Mesothelial cell of epicardium (in vitro differentiated cells): Measurements from ENCODE around the gene DMPK. TPM values are rescaled to one million over a fixed set of nuclear protein-coding genes. Genes with fewer than 3 reads are reported as not detected.

ENCODE experiments used
- DNase-seq, 2 experiments: peaks; one replicate each; pipeline ENCODE4 v3.0.0; 2021; ENCODE audit warnings: low spot score in 2 of 2; ENCODE audit not compliant: unreplicated experiment in 2 of 2
- H3K27ac Mint-ChIP-seq: 2 replicates; pipeline ENCODE4 v1.8.0; 2021; ENCODE audit warnings: mixed read lengths
- H3K27me3 Mint-ChIP-seq: 2 replicates; pipeline ENCODE4 v1.8.0; 2021; ENCODE audit warnings: low read depth, mixed read lengths
- H3K36me3 Mint-ChIP-seq: 2 replicates; pipeline ENCODE4 v1.8.0; 2021; ENCODE audit warnings: mixed read lengths
- H3K4me1 Mint-ChIP-seq: 2 replicates; pipeline ENCODE4 v1.8.0; 2021; ENCODE audit warnings: mixed read lengths
- H3K4me3 Mint-ChIP-seq: 2 replicates; pipeline ENCODE4 v1.8.0; 2021; ENCODE audit warnings: mild to moderate bottlenecking, moderate library complexity, mixed read lengths
- H3K9me3 Mint-ChIP-seq: 2 replicates; pipeline ENCODE4 v1.8.0; 2021; ENCODE audit warnings: mixed read lengths
- total RNA-seq: library from RNA; stranded (reverse); gene quantifications from 3 replicates; pipeline ENCODE4 v1.2.1, GENCODE V29; 2021
- TF ChIP-seq, protein P1 (sequence below): fragments of 200-600 bp; sonication (generic); IDR thresholded peaks from one replicate; pipeline ENCODE4 v1.5.0; 2021; ENCODE audit warnings: antibody characterized with exemption; ENCODE audit not compliant: unreplicated experiment

Gene DMPK
- total RNA-seq, 1 donor from 2014 or later: 130 TPM

DNA sequence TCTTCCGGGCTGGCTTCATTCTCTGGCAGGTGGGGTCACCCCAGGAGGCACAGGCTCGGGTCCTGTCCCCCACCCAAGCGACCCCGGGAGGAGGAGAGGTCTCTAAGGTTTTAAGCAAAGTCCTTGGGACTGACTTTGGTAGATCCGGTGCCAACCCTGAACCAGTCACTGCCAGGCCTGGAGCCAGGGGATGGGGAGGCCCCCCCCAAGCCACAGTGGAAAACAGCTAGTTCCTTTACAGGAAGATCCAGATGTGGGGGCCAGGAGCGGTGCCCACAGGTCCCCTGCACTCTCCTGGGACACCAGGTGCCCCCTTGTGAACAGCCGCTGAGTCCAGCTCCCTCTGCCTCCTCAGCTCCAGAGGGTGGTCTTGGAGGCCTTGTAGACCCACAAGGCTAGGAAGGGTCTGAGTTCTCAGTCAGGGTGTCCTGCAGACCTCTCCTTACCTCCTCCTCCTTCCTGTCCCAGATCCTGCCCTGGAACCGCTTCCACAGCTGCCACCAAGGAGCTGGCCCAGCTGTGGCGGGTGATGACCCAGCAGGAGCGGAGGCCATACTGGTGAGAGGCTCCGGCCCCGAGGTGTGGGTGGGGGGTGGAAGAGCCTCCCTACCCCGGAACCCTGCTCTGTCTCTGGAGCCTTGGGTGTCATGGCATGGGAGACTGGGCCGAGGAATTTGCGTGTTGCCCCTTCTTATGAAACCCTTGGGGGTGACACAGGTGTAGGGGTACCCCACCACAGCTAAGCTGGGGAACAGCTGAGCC is 19.2 kb downstream of the DMPK start:
- H3K9me3 Mint-ChIP-seq: no peaks in the 10 kb centered on the region
- peaks cover 2% of the 10 kb centered on the region for H3K36me3 Mint-ChIP-seq
- H3K27ac Mint-ChIP-seq: no peak overlapping the region
- TF ChIP-seq, protein P1, sequence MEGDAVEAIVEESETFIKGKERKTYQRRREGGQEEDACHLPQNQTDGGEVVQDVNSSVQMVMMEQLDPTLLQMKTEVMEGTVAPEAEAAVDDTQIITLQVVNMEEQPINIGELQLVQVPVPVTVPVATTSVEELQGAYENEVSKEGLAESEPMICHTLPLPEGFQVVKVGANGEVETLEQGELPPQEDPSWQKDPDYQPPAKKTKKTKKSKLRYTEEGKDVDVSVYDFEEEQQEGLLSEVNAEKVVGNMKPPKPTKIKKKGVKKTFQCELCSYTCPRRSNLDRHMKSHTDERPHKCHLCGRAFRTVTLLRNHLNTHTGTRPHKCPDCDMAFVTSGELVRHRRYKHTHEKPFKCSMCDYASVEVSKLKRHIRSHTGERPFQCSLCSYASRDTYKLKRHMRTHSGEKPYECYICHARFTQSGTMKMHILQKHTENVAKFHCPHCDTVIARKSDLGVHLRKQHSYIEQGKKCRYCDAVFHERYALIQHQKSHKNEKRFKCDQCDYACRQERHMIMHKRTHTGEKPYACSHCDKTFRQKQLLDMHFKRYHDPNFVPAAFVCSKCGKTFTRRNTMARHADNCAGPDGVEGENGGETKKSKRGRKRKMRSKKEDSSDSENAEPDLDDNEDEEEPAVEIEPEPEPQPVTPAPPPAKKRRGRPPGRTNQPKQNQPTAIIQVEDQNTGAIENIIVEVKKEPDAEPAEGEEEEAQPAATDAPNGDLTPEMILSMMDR: no peak
- no peak for DNase-seq
- H3K27me3 Mint-ChIP-seq: peaks cover 1% of the 10 kb centered on the region
- H3K4me1 Mint-ChIP-seq: peaks cover 25% of the 10 kb centered on the region
- no peak overlapping the region for H3K4me3 Mint-ChIP-seq

DNA sequence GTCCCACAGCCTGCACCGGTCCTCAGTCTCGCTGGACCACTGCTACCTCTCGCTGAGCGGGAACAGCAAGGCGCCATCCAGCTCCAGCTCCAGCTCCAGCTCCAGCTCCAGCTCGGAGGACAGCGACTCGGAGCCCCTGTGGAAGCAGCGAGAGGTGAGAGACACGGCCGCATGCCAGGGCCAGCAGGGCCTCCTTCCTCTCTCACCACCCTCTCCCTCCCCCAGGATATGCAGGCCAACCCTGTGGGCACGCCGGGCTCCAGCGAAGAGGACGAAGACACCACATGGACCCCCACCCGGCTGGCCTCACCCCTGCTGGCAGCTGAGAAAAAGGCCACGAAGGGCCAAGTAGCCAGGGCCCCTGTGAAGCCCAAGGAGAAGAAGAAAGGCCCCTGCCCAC is 20.6 kb downstream of the DMPK start:
- Mint-ChIP-seq H3K4me1 (peaks cover 19% of the 10 kb centered on the region), H3K36me3 (peaks cover 2% of the 10 kb centered on the region), H3K27me3 (peaks cover 1% of the 10 kb centered on the region), H3K4me3 (no peak overlapping the region), H3K9me3 (no peaks in the 10 kb centered on the region), H3K27ac (no peak overlapping the region)
- DNase-seq: no peak
- TF ChIP-seq, protein P1: no peak

DNA sequence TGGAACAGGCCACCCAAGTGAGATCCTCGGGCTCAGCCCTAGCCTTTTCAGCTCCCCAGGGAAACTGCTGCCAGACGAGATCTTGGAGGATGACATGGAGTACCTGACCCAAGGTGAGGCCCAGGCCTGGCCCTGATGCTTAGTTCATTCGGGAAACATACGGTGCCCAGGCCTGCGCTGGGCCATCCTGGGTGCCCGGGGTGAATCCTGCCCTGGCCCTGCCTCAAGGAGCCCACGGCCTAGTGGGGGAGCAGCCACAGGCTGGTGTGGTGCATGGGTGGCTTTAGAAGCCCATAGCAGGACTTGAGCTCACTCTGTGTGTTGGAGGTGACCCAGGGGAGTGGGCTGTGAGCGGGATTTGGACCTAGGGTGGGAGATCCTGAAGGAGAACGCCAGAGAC is 23.4 kb downstream of the DMPK start:
- Mint-ChIP-seq H3K4me3 (no peak overlapping the region), H3K27me3 (peaks cover 1% of the 10 kb centered on the region), H3K4me1 (peaks cover under 1% of the 10 kb centered on the region), H3K9me3 (no peaks in the 10 kb centered on the region), H3K27ac (no peak overlapping the region), H3K36me3 (no peaks in the 10 kb centered on the region)
- TF ChIP-seq, protein P1: no peak
- DNase-seq: no peak

DNA sequence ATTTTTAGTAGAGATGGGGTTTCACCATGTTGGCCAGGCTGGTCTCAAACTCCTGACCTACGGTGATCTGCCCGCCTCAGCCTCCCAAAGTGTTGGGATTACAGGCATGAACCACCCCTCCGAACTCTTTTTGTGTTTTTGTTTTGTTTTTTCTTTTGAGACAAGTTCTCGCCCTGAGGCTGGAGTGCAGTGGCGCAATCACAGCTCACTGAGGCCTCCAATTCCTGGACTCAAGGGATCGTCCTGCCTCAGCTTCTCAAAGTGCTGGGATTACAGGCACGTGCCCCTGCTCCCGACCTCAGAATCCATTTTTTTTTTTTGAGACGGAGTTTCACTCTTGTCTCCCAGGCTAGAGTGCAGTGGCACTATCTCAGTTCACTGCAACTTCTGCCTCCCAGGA is 24.6 kb downstream of the DMPK start:
- peaks cover 1% of the 10 kb centered on the region for H3K27me3 Mint-ChIP-seq
- no peak overlapping the region for H3K4me3 Mint-ChIP-seq
- no peaks in the 10 kb centered on the region for H3K36me3 Mint-ChIP-seq
- DNase-seq: no peak
- TF ChIP-seq, protein P1: no peak
- no peaks in the 10 kb centered on the region for H3K9me3 Mint-ChIP-seq
- H3K4me1 Mint-ChIP-seq: no peaks in the 10 kb centered on the region
- no peak overlapping the region for H3K27ac Mint-ChIP-seq

DNA sequence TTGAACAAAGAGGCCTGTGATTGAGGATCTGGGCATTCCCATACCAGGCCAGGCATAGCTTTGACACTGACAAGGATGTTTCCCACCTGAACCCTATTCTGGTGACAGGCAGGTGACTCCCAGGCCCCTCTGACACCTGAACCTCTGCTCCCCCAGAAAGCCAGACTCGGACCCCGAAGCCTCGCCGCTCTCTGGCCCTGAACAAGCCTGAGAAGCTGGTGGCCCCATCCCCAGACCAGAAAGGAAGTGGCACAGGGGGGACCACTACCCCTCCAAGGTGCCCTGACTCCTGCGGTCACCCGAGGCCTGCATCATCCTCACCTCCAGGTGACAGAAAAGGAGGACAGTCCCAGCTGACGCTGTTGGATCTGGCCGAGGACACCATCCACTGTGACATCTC is 28.0 kb downstream of the DMPK start:
- H3K9me3 Mint-ChIP-seq: no peaks in the 10 kb centered on the region
- TF ChIP-seq, protein P1: no peak
- H3K4me1 Mint-ChIP-seq: no peaks in the 10 kb centered on the region
- no peak for DNase-seq
- no peaks in the 10 kb centered on the region for H3K27me3 Mint-ChIP-seq
- no peak overlapping the region for H3K27ac Mint-ChIP-seq
- H3K36me3 Mint-ChIP-seq: no peaks in the 10 kb centered on the region
- H3K4me3 Mint-ChIP-seq: no peak overlapping the region
